Stromal cell of bone marrow (primary cell): Measurements from ENCODE around the gene VSTM2L.

Source experiments
- DNase-seq: peaks from one replicate; pipeline ENCODE4 v3.0.0-alpha.2; 2012; ENCODE audit warnings: low read depth

VSTM2L gene

GRCh38 chr20:37969949-37970855, 67.3 kb downstream of the VSTM2L start:
- DNase-seq, result no peak

GRCh38 chr20:37970856-37971245, 67.9 kb downstream of the VSTM2L start:
- DNase-seq, result no peak

GRCh38 chr20:37971561-37972127, 68.7 kb downstream of the VSTM2L start:
- no peak for DNase-seq

- DNase-seq, result no peak
Observed at GRCh38 chr20:37972256-37973058, 69.5 kb downstream of the VSTM2L start.

GRCh38 chr20:37973059-37973910, 70.4 kb downstream of the VSTM2L start:
- no peak for DNase-seq

GRCh38 chr20:37976887-37977286, 74.0 kb downstream of the VSTM2L start:
- no peak for DNase-seq

GRCh38 chr20:37977338-37977737, 74.4 kb downstream of the VSTM2L start:
- no peak for DNase-seq

GRCh38 chr20:37977786-37978185, 74.9 kb downstream of the VSTM2L start:
- DNase-seq, result no peak

- no peak for DNase-seq
Observed at GRCh38 chr20:37979021-37979985, 76.4 kb downstream of the VSTM2L start.

- DNase-seq, result no peak
Observed at GRCh38 chr20:37980383-37980782, 77.5 kb downstream of the VSTM2L start.

GRCh38 chr20:37980876-37981275, 77.9 kb downstream of the VSTM2L start:
- DNase-seq, result no peak

- no peak for DNase-seq
Observed at GRCh38 chr20:37981568-37981967, 78.6 kb downstream of the VSTM2L start.

GRCh38 chr20:37983286-37983685, 80.4 kb downstream of the VSTM2L start:
- DNase-seq, result no peak

GRCh38 chr20:37984018-37984785, 81.3 kb downstream of the VSTM2L start:
- no peak for DNase-seq

GRCh38 chr20:37986044-37986858, 83.3 kb downstream of the VSTM2L start:
- DNase-seq, result no peak

GRCh38 chr20:37986873-37987601, 84.1 kb downstream of the VSTM2L start:
- DNase-seq, result no peak

- no peak for DNase-seq
Observed at GRCh38 chr20:37987602-37988290, 84.8 kb downstream of the VSTM2L start.
